ENCODE results near the gene SMYD3. TPM values are rescaled to one million over a fixed set of nuclear protein-coding genes. Genes with fewer than 3 reads are reported as not detected.

Gene SMYD3
- total and polyA plus RNA-seq, 2 of the 4 experiments (the other 2 are of a cell fraction): 26.5 to 37.6 TPM

DNA sequence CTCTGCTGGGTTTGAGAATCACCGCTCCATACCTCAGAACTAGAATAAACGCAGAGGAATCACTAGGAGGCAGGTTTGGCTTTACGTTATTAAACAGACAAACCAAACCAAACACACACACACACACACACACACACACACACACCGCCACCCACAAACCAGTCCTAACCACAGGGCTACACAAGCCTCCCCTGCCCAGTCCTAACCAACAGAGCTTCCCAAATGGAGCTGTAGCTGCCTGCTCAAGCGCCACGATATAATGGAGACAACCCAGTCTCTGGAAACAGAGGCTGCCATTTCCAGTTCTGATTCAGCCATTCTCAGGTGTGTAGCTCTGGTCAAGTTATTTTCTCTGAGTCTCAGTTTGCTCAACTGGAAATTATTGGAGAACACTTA, 519.1 kb downstream of the SMYD3 start:
- Histone ChIP-seq H4K91ac (ENCODE audit: insufficient read depth, low read depth, low read length) (peak overlapping the region; percentile 19), H2BK5ac (ENCODE audit: low read depth, low read length, poor library complexity, severe bottlenecking) (no peak overlapping the region), H3K36me3 (ENCODE audit: control insufficient read depth, insufficient read depth, low read length) (no peaks in the 10 kb centered on the region), H2BK15ac (ENCODE audit: low read depth, low read length) (peak overlapping the region; percentile 48; the same call in 1 of the 3 replicates), H3K4me2 (ENCODE audit: low read depth, low read length) (no peak overlapping the region), H3K4me3 (ENCODE audit: insufficient read depth, low read depth, low read length) (no peak overlapping the region), H3K23ac (ENCODE audit: low read depth, low read length) (no peak overlapping the region), H2BK120ac (ENCODE audit: low read depth, low read length) (peak overlapping the region; percentile 30; the same call in 1 of the 2 replicates), H2AFZ (replicated peaks; ENCODE audit: low read length, poor library complexity) (no peak overlapping the region), H3K56ac (ENCODE audit: extremely low read depth, insufficient read depth, low read length) (no peak overlapping the region), H3K9me1 (ENCODE audit: insufficient read depth, low read length) (peaks cover 11% of the 10 kb centered on the region), H3K79me1 (ENCODE audit: low read depth in 1 of 2, low read length in 2 of 2) (peaks cover 0 to 4% of the 10 kb centered on the region in 2 experiments; a peak in 1 of 4 replicates), H3K9me3 (ENCODE audit: control insufficient read depth, insufficient read depth, low read length) (no peaks in the 10 kb centered on the region), H3K9ac (ENCODE audit: low read depth, low read length) (no peak overlapping the region), H4K20me1 (ENCODE audit: insufficient read depth, low read length) (no peaks in the 10 kb centered on the region), H2AK5ac (ENCODE audit: low read depth, low read length) (peak overlapping the region; percentile 68; the same call in 1 of the 2 replicates), H2BK20ac (ENCODE audit: low read depth, low read length) (peak overlapping the region; percentile 21; the same call in 1 of the 2 replicates), H3K14ac (replicated peaks; ENCODE audit: low read depth, low read length) (peak overlapping the region; percentile 37; the same call in 1 of the 2 replicates), H2AK9ac (replicated peaks; ENCODE audit: low read depth, low read length, poor library complexity) (no peak overlapping the region), H3K4me1 (ENCODE audit: control insufficient read depth, insufficient read depth, low read length) (peaks cover 12% of the 10 kb centered on the region), H4K8ac (ENCODE audit: low read depth in 2 of 2, low read length in 2 of 2) (no peak overlapping the region; a peak in 1 of 4 replicates), H3K18ac (ENCODE audit: low read depth, low read length) (no peak overlapping the region), H3K4ac (ENCODE audit: low read depth, low read length) (peak overlapping the region; percentile 37), H3K27ac (ENCODE audit: insufficient read depth, low read length) (no peak overlapping the region), H3K27me3 (ENCODE audit: control insufficient read depth, insufficient read depth, low read length) (no peaks in the 10 kb centered on the region), H4K5ac (ENCODE audit: low read depth, low read length) (no peak overlapping the region)
- intact Hi-C loops (cut with micrococcal nuclease) (loop anchor here (5.0 kb wide), 1 partner anchor 116 kb away; no protein-coding TSS in a partner anchor), in situ Hi-C loops (cut with MboI; ENCODE audit: low sequenced_read_pairs) (no loop called here), dilution Hi-C loops (cut with HindIII; ENCODE audit: low sequenced_read_pairs, unreplicated experiment) (no loop called here)
- CTCF ChIA-PET: interaction anchor here (1.0 kb wide), 1 partner anchor 831 kb away, joined by 3 read pairs; no protein-coding TSS in a partner anchor
- WGBS, 2 experiments (ENCODE audit: extremely low coverage in 2 of 2, insufficient read length in 1 of 2): 95% methylated on average over 3 of the region's 6 CpGs; no CpG with 5 or more reads in 1 of the 2 experiments
- no peak for TF ChIP-seq CHD1 (IDR thresholded peaks at IDR 0.05; ENCODE audit: low read depth, low read length)
- TF ChIP-seq RAD21 (IDR thresholded peaks at IDR 0.05; ENCODE audit: low read length): no peak
- no peak for TF ChIP-seq BHLHE40 (IDR thresholded peaks at IDR 0.05; ENCODE audit: low read depth, low read length)
- TF ChIP-seq, protein P1, sequence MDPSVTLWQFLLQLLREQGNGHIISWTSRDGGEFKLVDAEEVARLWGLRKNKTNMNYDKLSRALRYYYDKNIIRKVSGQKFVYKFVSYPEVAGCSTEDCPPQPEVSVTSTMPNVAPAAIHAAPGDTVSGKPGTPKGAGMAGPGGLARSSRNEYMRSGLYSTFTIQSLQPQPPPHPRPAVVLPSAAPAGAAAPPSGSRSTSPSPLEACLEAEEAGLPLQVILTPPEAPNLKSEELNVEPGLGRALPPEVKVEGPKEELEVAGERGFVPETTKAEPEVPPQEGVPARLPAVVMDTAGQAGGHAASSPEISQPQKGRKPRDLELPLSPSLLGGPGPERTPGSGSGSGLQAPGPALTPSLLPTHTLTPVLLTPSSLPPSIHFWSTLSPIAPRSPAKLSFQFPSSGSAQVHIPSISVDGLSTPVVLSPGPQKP (IDR thresholded peaks at IDR 0.05; ENCODE audit: borderline replicate concordance, low read depth, low read length): no peak
- TF ChIP-seq, protein P2, sequence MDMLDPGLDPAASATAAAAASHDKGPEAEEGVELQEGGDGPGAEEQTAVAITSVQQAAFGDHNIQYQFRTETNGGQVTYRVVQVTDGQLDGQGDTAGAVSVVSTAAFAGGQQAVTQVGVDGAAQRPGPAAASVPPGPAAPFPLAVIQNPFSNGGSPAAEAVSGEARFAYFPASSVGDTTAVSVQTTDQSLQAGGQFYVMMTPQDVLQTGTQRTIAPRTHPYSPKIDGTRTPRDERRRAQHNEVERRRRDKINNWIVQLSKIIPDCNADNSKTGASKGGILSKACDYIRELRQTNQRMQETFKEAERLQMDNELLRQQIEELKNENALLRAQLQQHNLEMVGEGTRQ (IDR thresholded peaks at IDR 0.05; ENCODE audit: low read depth, low read length): no peak
- TF ChIP-seq POLR2A (IDR thresholded peaks at IDR 0.05; ENCODE audit: low read depth, low read length): no peak
- no peak for TF ChIP-seq SMC3 (IDR thresholded peaks at IDR 0.05; ENCODE audit: low read depth, low read length)
- no peak for TF ChIP-seq MXI1 (IDR thresholded peaks at IDR 0.05; ENCODE audit: borderline replicate concordance, low read depth, low read length)
- no peak for TF ChIP-seq MAFK (IDR thresholded peaks at IDR 0.05; ENCODE audit: low read depth, low read length)
- TF ChIP-seq, protein P3, sequence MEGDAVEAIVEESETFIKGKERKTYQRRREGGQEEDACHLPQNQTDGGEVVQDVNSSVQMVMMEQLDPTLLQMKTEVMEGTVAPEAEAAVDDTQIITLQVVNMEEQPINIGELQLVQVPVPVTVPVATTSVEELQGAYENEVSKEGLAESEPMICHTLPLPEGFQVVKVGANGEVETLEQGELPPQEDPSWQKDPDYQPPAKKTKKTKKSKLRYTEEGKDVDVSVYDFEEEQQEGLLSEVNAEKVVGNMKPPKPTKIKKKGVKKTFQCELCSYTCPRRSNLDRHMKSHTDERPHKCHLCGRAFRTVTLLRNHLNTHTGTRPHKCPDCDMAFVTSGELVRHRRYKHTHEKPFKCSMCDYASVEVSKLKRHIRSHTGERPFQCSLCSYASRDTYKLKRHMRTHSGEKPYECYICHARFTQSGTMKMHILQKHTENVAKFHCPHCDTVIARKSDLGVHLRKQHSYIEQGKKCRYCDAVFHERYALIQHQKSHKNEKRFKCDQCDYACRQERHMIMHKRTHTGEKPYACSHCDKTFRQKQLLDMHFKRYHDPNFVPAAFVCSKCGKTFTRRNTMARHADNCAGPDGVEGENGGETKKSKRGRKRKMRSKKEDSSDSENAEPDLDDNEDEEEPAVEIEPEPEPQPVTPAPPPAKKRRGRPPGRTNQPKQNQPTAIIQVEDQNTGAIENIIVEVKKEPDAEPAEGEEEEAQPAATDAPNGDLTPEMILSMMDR (conservative IDR thresholded peaks at IDR 0.05; ENCODE audit: low read depth, low read length): no peak
- no peak for TF ChIP-seq CEBPB (IDR thresholded peaks at IDR 0.05; ENCODE audit: low read depth, low read length)
- BruUV-seq (replicated peaks): no TSS peak
- no peak for DNase-seq
- ATAC-seq (ENCODE audit: low read depth): no peak
- POLR2A ChIA-PET (ENCODE audit: unreplicated experiment): no interaction called here
